Measurements from ENCODE around the gene PLEK2. TPM values are rescaled to one million over a fixed set of nuclear protein-coding genes. Genes with fewer than 3 reads are reported as not detected.

PLEK2 gene
- total RNA-seq, 2 donors from 2014 or later: 1.6 to 2.0 TPM

GRCh38 chr14:67405771-67406170 lies 6.2 kb downstream of the PLEK2 start:
- TF ChIP-seq, protein P1, sequence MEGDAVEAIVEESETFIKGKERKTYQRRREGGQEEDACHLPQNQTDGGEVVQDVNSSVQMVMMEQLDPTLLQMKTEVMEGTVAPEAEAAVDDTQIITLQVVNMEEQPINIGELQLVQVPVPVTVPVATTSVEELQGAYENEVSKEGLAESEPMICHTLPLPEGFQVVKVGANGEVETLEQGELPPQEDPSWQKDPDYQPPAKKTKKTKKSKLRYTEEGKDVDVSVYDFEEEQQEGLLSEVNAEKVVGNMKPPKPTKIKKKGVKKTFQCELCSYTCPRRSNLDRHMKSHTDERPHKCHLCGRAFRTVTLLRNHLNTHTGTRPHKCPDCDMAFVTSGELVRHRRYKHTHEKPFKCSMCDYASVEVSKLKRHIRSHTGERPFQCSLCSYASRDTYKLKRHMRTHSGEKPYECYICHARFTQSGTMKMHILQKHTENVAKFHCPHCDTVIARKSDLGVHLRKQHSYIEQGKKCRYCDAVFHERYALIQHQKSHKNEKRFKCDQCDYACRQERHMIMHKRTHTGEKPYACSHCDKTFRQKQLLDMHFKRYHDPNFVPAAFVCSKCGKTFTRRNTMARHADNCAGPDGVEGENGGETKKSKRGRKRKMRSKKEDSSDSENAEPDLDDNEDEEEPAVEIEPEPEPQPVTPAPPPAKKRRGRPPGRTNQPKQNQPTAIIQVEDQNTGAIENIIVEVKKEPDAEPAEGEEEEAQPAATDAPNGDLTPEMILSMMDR (conservative IDR thresholded peaks at IDR 0.05): no peak

GRCh38 chr14:67400434-67400833 lies 11.5 kb downstream of the PLEK2 start:
- peaks cover 2% of the 10 kb centered on the region for H3K9me3 Mint-ChIP-seq
- H3K27me3 ChIP-seq (ENCODE audit: control insufficient read depth, insufficient read depth, low read length, poor library complexity, severe bottlenecking): no peaks in the 10 kb centered on the region
- TF ChIP-seq, protein P1 (conservative IDR thresholded peaks at IDR 0.05): no peak
- H3K9me3 ChIP-seq (ENCODE audit: control insufficient read depth, low read length): no peaks in the 10 kb centered on the region
- H3K4me1 Mint-ChIP-seq: peaks cover 9% of the 10 kb centered on the region
- H3K36me3 Mint-ChIP-seq (ENCODE audit: low read depth): no peaks in the 10 kb centered on the region
- no peaks in the 10 kb centered on the region for H3K36me3 ChIP-seq (ENCODE audit: control insufficient read depth, insufficient read depth, low read length)
- no peaks in the 10 kb centered on the region for H3K4me1 ChIP-seq (ENCODE audit: control insufficient read depth, insufficient read depth, low read length)
- H3K4me3 Mint-ChIP-seq: no peak overlapping the region
- H3K4me3 ChIP-seq (ENCODE audit: low read length): no peak overlapping the region
- no peak overlapping the region for H3K27ac Mint-ChIP-seq
- H3K27ac ChIP-seq (ENCODE audit: low read depth, low read length): no peak overlapping the region
- no peak overlapping the region for H3K9ac ChIP-seq (ENCODE audit: extremely low read depth, low read length, poor library complexity, severe bottlenecking)
- peak; percentile 33 for DNase-seq
- 84 to 90% methylated on average over 3 to 4 of the region's 4 CpGs for WGBS, 2 experiments (ENCODE audit: insufficient coverage in 1 of 2, insufficient read length in 1 of 2)
- H3K27me3 Mint-ChIP-seq (ENCODE audit: insufficient read depth): peaks cover 8% of the 10 kb centered on the region

More at GRCh38 chr14:67405771-67406170, 6.2 kb downstream of the PLEK2 start:
- Mint-ChIP-seq H3K4me3 (no peak overlapping the region), H3K27me3 (ENCODE audit: insufficient read depth) (peaks cover under 1% of the 10 kb centered on the region), H3K4me1 (peaks cover 4% of the 10 kb centered on the region), H3K9me3 (peaks cover 2% of the 10 kb centered on the region), H3K27ac (no peak overlapping the region), H3K36me3 (ENCODE audit: low read depth) (no peaks in the 10 kb centered on the region)
- Histone ChIP-seq H3K27ac (ENCODE audit: low read depth, low read length) (no peak overlapping the region), H3K36me3 (ENCODE audit: control insufficient read depth, insufficient read depth, low read length) (no peaks in the 10 kb centered on the region), H3K4me1 (ENCODE audit: control insufficient read depth, insufficient read depth, low read length) (no peaks in the 10 kb centered on the region), H3K27me3 (ENCODE audit: control insufficient read depth, insufficient read depth, low read length, poor library complexity, severe bottlenecking) (no peaks in the 10 kb centered on the region), H3K9me3 (ENCODE audit: control insufficient read depth, low read length) (no peaks in the 10 kb centered on the region), H3K4me3 (ENCODE audit: low read length) (no peak overlapping the region), H3K9ac (ENCODE audit: extremely low read depth, low read length, poor library complexity, severe bottlenecking) (no peak overlapping the region)
- 83 to 97% methylated on average over 5 of the region's 5 CpGs for WGBS, 2 experiments (ENCODE audit: insufficient coverage in 1 of 2, insufficient read length in 1 of 2)
- peak; percentile 26 for DNase-seq

DNA sequence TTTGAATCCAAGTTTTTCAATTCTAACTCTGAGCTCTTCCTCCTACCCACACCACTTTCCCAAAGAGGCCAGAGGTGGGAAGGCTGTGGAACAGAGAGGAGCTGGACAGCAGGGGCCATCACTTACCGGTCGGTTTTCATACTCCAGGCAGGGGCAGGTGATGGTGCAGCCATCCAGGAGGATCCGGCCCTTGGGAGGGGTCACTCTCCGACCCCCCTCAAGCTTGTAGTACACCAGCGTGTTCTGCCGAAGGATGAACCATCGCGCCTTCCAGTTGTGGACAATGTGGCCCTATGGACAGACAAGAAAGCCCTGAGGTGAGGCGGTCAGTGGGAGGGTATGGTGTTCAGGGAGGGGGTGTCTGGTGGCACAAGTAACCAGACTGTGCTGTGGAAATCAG lies 14.4 kb downstream of the PLEK2 start:
- H3K27me3 ChIP-seq (ENCODE audit: control insufficient read depth, insufficient read depth, low read length, poor library complexity, severe bottlenecking): no peaks in the 10 kb centered on the region
- Mint-ChIP-seq H3K36me3 (ENCODE audit: low read depth) (no peaks in the 10 kb centered on the region), H3K4me1 (peaks cover 9% of the 10 kb centered on the region), H3K4me3 (no peak overlapping the region), H3K9me3 (no peaks in the 10 kb centered on the region), H3K27me3 (ENCODE audit: insufficient read depth) (peaks cover 8% of the 10 kb centered on the region), H3K27ac (no peak overlapping the region)
- H3K4me1 ChIP-seq (ENCODE audit: control insufficient read depth, insufficient read depth, low read length): no peaks in the 10 kb centered on the region
- no peaks in the 10 kb centered on the region for H3K9me3 ChIP-seq (ENCODE audit: control insufficient read depth, low read length)
- no peak overlapping the region for H3K4me3 ChIP-seq (ENCODE audit: low read length)
- no peak overlapping the region for H3K9ac ChIP-seq (ENCODE audit: extremely low read depth, low read length, poor library complexity, severe bottlenecking)
- TF ChIP-seq, protein P1 (conservative IDR thresholded peaks at IDR 0.05): no peak
- 96 to 98% methylated on average over 5 to 9 of the region's 9 CpGs for WGBS, 2 experiments (ENCODE audit: insufficient coverage in 1 of 2, insufficient read length in 1 of 2)
- DNase-seq: no peak
- no peak overlapping the region for H3K27ac ChIP-seq (ENCODE audit: low read depth, low read length)
- H3K36me3 ChIP-seq (ENCODE audit: control insufficient read depth, insufficient read depth, low read length): no peaks in the 10 kb centered on the region

All from endodermal cell (in vitro differentiated cells).